Suprapubic skin (tissue), 4 donors: ENCODE measurements around the gene SLC35E4.

ENCODE experiments used
- CTCF ChIP-seq, 2 donors: fragments of 200-600 bp in 1 of 2; fragments of 450-650 bp in 1 of 2; sonication (generic) in 1 of 2; IDR thresholded peaks; one replicate each; pipeline ENCODE4 v1.5.1; 2016 to 2019; ENCODE audit warnings: antibody characterized with exemption in 2 of 2, mild to moderate bottlenecking in 1 of 2, moderate library complexity in 1 of 2
- POLR2A ChIP-seq, 2 donors: fragments of 450-650 bp; IDR thresholded peaks; one replicate each; pipeline ENCODE4 v1.6.1; 2017; ENCODE audit warnings: antibody characterized with exemption in 2 of 2, mild to moderate bottlenecking in 2 of 2, moderate library complexity in 2 of 2
- POLR2AphosphoS5 ChIP-seq, 3 donors: sonication (generic); formaldehyde crosslinking; IDR thresholded peaks; one replicate each; pipeline ENCODE4 v1.6.1; 2017; ENCODE audit warnings: antibody characterized with exemption in 3 of 3

- TF ChIP-seq CTCF (IDR thresholded peaks at IDR 0.05) = no peak
- TF ChIP-seq POLR2A (IDR thresholded peaks at IDR 0.05) = no peak
- TF ChIP-seq POLR2AphosphoS5 (IDR thresholded peaks at IDR 0.05) = no peak
These were observed 32.8 kb downstream of the SLC35E4 start for GRCh38 chr22:30668386-30668710.
